ENCODE results near the gene CALCR.

DNA sequence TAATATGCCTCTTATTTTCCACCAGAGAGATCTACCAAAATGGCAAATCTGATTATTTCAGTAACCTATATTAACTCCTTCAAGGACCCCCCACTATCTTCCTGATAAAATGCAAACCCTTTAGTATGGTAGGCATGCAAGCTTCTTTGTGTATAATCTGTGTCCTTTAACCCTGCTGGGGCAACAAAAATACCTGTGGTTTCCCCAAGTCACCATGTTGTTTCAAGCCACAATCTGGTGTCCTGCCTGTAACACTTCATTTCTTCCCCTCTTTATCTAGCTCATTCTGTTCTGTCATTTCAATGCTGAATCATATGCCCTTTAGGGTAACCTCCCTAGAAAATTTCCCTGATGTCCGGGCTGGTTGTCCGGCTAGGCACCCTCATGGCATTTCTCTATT, 5.3 kb downstream of the CALCR start:
- TF ChIP-seq POLR2AphosphoS5 (IDR thresholded peaks at IDR 0.05; ENCODE audit: borderline replicate concordance, low read depth, low read length) (no peak), EZH2 (IDR thresholded peaks at IDR 0.05) (no peak), FOXP2 (optimal IDR thresholded peaks at IDR 0.05; ENCODE audit: control extremely low read depth, extremely low read length, insufficient read depth) (no peak)

Data from SK-N-MC (cell line).